Large intestine (tissue), 3 donors: ENCODE data around the gene LCP2. TPM values are rescaled to one million over a fixed set of nuclear protein-coding genes. Genes with fewer than 3 reads are reported as not detected.

ENCODE experiments used
- DNase-seq, 2 donors: peaks; one replicate each; pipeline versions ENCODE4 v3.0.0 to v3.0.0-alpha.2; 2013
- H3K27ac ChIP-seq: one replicate; pipeline ENCODE4 v1.5.1; 2013; ENCODE audit warnings: low read length
- H3K27me3 ChIP-seq: 2 replicates; pipeline ENCODE4 v1.6.1; 2013; ENCODE audit warnings: low read length; ENCODE audit not compliant: control insufficient read depth, insufficient read depth
- H3K36me3 ChIP-seq: 2 replicates; pipeline ENCODE4 v1.6.1; 2013; ENCODE audit warnings: low read length; ENCODE audit not compliant: control insufficient read depth, insufficient read depth
- H3K4me1 ChIP-seq: one replicate; pipeline ENCODE4 v1.6.1; 2013; ENCODE audit warnings: low read length; ENCODE audit not compliant: control insufficient read depth, insufficient read depth
- H3K4me3 ChIP-seq: one replicate; pipeline ENCODE4 v1.5.1; 2013; ENCODE audit warnings: low read length
- H3K9me3 ChIP-seq: one replicate; pipeline ENCODE4 v1.6.1; 2013; ENCODE audit warnings: mild to moderate bottlenecking, low read depth, low read length, moderate library complexity; ENCODE audit not compliant: control insufficient read depth
- WGBS: methylation state at CpG from one replicate; pipeline ENCODE4 v1.1.5; 2013; ENCODE audit warnings: low lambda C conversion rate; ENCODE audit not compliant: insufficient coverage; 5-methylcytosine and 5-hydroxymethylcytosine counted together
- polyA plus RNA-seq: library from polyadenylated mRNA; unstranded; fragments of 120-200 nt; gene quantifications from one replicate; pipeline ENCODE4 v1.2.1, GENCODE V29; 2013

LCP2 gene
- polyA plus RNA-seq, 1 donor, result 15.6 TPM

GRCh38 chr5:170317499-170317898, 19.9 kb upstream of the LCP2 start:
- H3K4me1 ChIP-seq, result no peaks in the 10 kb centered on the region
- H3K36me3 ChIP-seq, result no peaks in the 10 kb centered on the region
- WGBS, result no CpG with 5 or more reads among the region's 3 CpGs
- no peaks in the 10 kb centered on the region for H3K27me3 ChIP-seq
- DNase-seq, result no peak
- no peak overlapping the region for H3K27ac ChIP-seq
- H3K4me3 ChIP-seq, result no peak overlapping the region
- H3K9me3 ChIP-seq, result no peaks in the 10 kb centered on the region

- no peak overlapping the region for H3K4me3 ChIP-seq
- H3K27ac ChIP-seq, result no peak overlapping the region
- H3K27me3 ChIP-seq, result no peaks in the 10 kb centered on the region
- H3K9me3 ChIP-seq, result no peaks in the 10 kb centered on the region
- H3K4me1 ChIP-seq, result no peaks in the 10 kb centered on the region
- no CpG with 5 or more reads among the region's 4 CpGs for WGBS
- no peaks in the 10 kb centered on the region for H3K36me3 ChIP-seq
- no peak for DNase-seq
Observed at GRCh38 chr5:170316937-170317336, 19.4 kb upstream of the LCP2 start.

- no peaks in the 10 kb centered on the region for H3K9me3 ChIP-seq
- H3K36me3 ChIP-seq, result no peaks in the 10 kb centered on the region
- no peaks in the 10 kb centered on the region for H3K4me1 ChIP-seq
- no peak overlapping the region for H3K27ac ChIP-seq
- no peaks in the 10 kb centered on the region for H3K27me3 ChIP-seq
- no CpG with 5 or more reads among the region's 5 CpGs for WGBS
- H3K4me3 ChIP-seq, result no peak overlapping the region
- peak in 1 of 2 donors; percentile 17 for DNase-seq
Observed at GRCh38 chr5:170315154-170315553, 17.6 kb upstream of the LCP2 start.

- Histone ChIP-seq H3K4me3 (no peak overlapping the region), H3K27me3 (no peaks in the 10 kb centered on the region), H3K36me3 (no peaks in the 10 kb centered on the region), H3K4me1 (no peaks in the 10 kb centered on the region), H3K9me3 (no peaks in the 10 kb centered on the region), H3K27ac (no peak overlapping the region)
- no peak for DNase-seq
- 83% methylated on average over 1 of the region's 2 CpGs for WGBS
Observed at GRCh38 chr5:170314541-170315095, 17.0 kb upstream of the LCP2 start.

- DNase-seq, result no peak
- Histone ChIP-seq H3K9me3 (no peaks in the 10 kb centered on the region), H3K4me3 (no peak overlapping the region), H3K4me1 (no peaks in the 10 kb centered on the region), H3K27ac (no peak overlapping the region), H3K36me3 (no peaks in the 10 kb centered on the region), H3K27me3 (no peaks in the 10 kb centered on the region)
- WGBS, result no CpG with 5 or more reads among the region's 2 CpGs
Observed at GRCh38 chr5:170313816-170314215, 16.2 kb upstream of the LCP2 start.

GRCh38 chr5:170313344-170313743, 15.8 kb upstream of the LCP2 start:
- no CpG with 5 or more reads among the region's 6 CpGs for WGBS
- H3K27ac ChIP-seq, result no peak overlapping the region
- H3K9me3 ChIP-seq, result no peaks in the 10 kb centered on the region
- DNase-seq, result no peak
- no peaks in the 10 kb centered on the region for H3K27me3 ChIP-seq
- no peaks in the 10 kb centered on the region for H3K36me3 ChIP-seq
- no peak overlapping the region for H3K4me3 ChIP-seq
- H3K4me1 ChIP-seq, result no peaks in the 10 kb centered on the region

GRCh38 chr5:170312666-170313065, 15.1 kb upstream of the LCP2 start:
- no peak overlapping the region for H3K4me3 ChIP-seq
- H3K4me1 ChIP-seq, result no peaks in the 10 kb centered on the region
- no peak overlapping the region for H3K27ac ChIP-seq
- H3K27me3 ChIP-seq, result no peaks in the 10 kb centered on the region
- no CpG with 5 or more reads among the region's 3 CpGs for WGBS
- no peaks in the 10 kb centered on the region for H3K9me3 ChIP-seq
- peak in 1 of 2 donors; percentile 8 for DNase-seq
- H3K36me3 ChIP-seq, result no peaks in the 10 kb centered on the region

- Histone ChIP-seq H3K4me3 (no peak overlapping the region), H3K9me3 (no peaks in the 10 kb centered on the region), H3K4me1 (no peaks in the 10 kb centered on the region), H3K27me3 (no peaks in the 10 kb centered on the region), H3K36me3 (no peaks in the 10 kb centered on the region), H3K27ac (no peak overlapping the region)
- no CpG with 5 or more reads among the region's 5 CpGs for WGBS
- DNase-seq, result no peak
Observed at GRCh38 chr5:170312301-170312595, 14.7 kb upstream of the LCP2 start.

GRCh38 chr5:170311511-170312300, 14.1 kb upstream of the LCP2 start:
- no peaks in the 10 kb centered on the region for H3K9me3 ChIP-seq
- H3K36me3 ChIP-seq, result no peaks in the 10 kb centered on the region
- H3K27ac ChIP-seq, result no peak overlapping the region
- no peak overlapping the region for H3K4me3 ChIP-seq
- H3K4me1 ChIP-seq, result no peaks in the 10 kb centered on the region
- DNase-seq, result no peak
- WGBS, result 80% methylated on average over 2 of the region's 7 CpGs
- no peaks in the 10 kb centered on the region for H3K27me3 ChIP-seq

GRCh38 chr5:170310256-170310926, 12.8 kb upstream of the LCP2 start:
- no peaks in the 10 kb centered on the region for H3K27me3 ChIP-seq
- H3K36me3 ChIP-seq, result no peaks in the 10 kb centered on the region
- DNase-seq, result no peak
- H3K4me1 ChIP-seq, result no peaks in the 10 kb centered on the region
- H3K27ac ChIP-seq, result no peak overlapping the region
- no CpG with 5 or more reads among the region's 5 CpGs for WGBS
- no peak overlapping the region for H3K4me3 ChIP-seq
- H3K9me3 ChIP-seq, result no peaks in the 10 kb centered on the region
